Nephron progenitor cell (in vitro differentiated cells): ENCODE measurements around the gene CDK2.

Experiments
- DNase-seq: peaks from one replicate; pipeline ENCODE4 v3.0.0; 2021
- H3K27ac Mint-ChIP-seq: 2 replicates; pipeline ENCODE4 v1.8.0; 2021; ENCODE audit warnings: mild to moderate bottlenecking, moderate library complexity, mixed read lengths
- H3K27me3 Mint-ChIP-seq: 2 replicates; pipeline ENCODE4 v1.8.0; 2021; ENCODE audit warnings: mild to moderate bottlenecking, low read depth, mixed read lengths; ENCODE audit not compliant: poor library complexity
- H3K36me3 Mint-ChIP-seq: 2 replicates; pipeline ENCODE4 v1.8.0; 2021; ENCODE audit warnings: low read depth, mixed read lengths
- H3K4me1 Mint-ChIP-seq: 2 replicates; pipeline ENCODE4 v1.8.0; 2021; ENCODE audit warnings: mixed read lengths
- H3K4me3 Mint-ChIP-seq: 2 replicates; pipeline ENCODE4 v1.8.0; 2021; ENCODE audit warnings: mild to moderate bottlenecking, moderate library complexity, mixed read lengths
- H3K9me3 Mint-ChIP-seq: 2 replicates; pipeline ENCODE4 v1.8.0; 2021; ENCODE audit warnings: mild to moderate bottlenecking, moderate library complexity, mixed read lengths
- CTCF ChIP-seq: fragments of 200-600 bp; sonication (generic); IDR thresholded peaks from 2 replicates; pipeline ENCODE4 v1.5.0; 2021; ENCODE audit warnings: antibody characterized with exemption

The CDK2 gene

GRCh38 chr12:55935738-55936151, 30.9 kb upstream of the CDK2 start:
- H3K4me1 Mint-ChIP-seq = peaks cover 34% of the 10 kb centered on the region
- H3K4me3 Mint-ChIP-seq = peak overlapping the region; percentile 31
- no peak overlapping the region for H3K27ac Mint-ChIP-seq
- H3K36me3 Mint-ChIP-seq = no peaks in the 10 kb centered on the region
- H3K9me3 Mint-ChIP-seq = no peaks in the 10 kb centered on the region
- no peak for DNase-seq
- TF ChIP-seq CTCF = no peak
- peaks cover 78% of the 10 kb centered on the region for H3K27me3 Mint-ChIP-seq

GRCh38 chr12:55937981-55938380, 28.6 kb upstream of the CDK2 start:
- no peak for DNase-seq
- H3K4me1 Mint-ChIP-seq = peaks cover 21% of the 10 kb centered on the region
- no peak overlapping the region for H3K27ac Mint-ChIP-seq
- H3K27me3 Mint-ChIP-seq = peaks cover 71% of the 10 kb centered on the region
- no peaks in the 10 kb centered on the region for H3K9me3 Mint-ChIP-seq
- TF ChIP-seq CTCF = no peak
- no peak overlapping the region for H3K4me3 Mint-ChIP-seq
- no peaks in the 10 kb centered on the region for H3K36me3 Mint-ChIP-seq

GRCh38 chr12:55938826-55939501, 27.7 kb upstream of the CDK2 start:
- no peak overlapping the region for H3K4me3 Mint-ChIP-seq
- TF ChIP-seq CTCF = no peak
- peaks cover 71% of the 10 kb centered on the region for H3K27me3 Mint-ChIP-seq
- no peak for DNase-seq
- H3K9me3 Mint-ChIP-seq = no peaks in the 10 kb centered on the region
- H3K27ac Mint-ChIP-seq = no peak overlapping the region
- no peaks in the 10 kb centered on the region for H3K36me3 Mint-ChIP-seq
- peaks cover 21% of the 10 kb centered on the region for H3K4me1 Mint-ChIP-seq

GRCh38 chr12:55940065-55940732, 26.4 kb upstream of the CDK2 start:
- Mint-ChIP-seq H3K9me3 (no peaks in the 10 kb centered on the region), H3K36me3 (no peaks in the 10 kb centered on the region), H3K27me3 (peaks cover 59% of the 10 kb centered on the region), H3K4me1 (peaks cover 21% of the 10 kb centered on the region), H3K27ac (no peak overlapping the region), H3K4me3 (peak overlapping the region; percentile 63)
- DNase-seq = peak; percentile 86
- TF ChIP-seq CTCF = peak; percentile 82

GRCh38 chr12:55942055-55942454, 24.6 kb upstream of the CDK2 start:
- Mint-ChIP-seq H3K36me3 (no peaks in the 10 kb centered on the region), H3K4me3 (no peak overlapping the region)

More at GRCh38 chr12:55942055-55942454, 24.6 kb upstream of the CDK2 start:
- no peak for TF ChIP-seq CTCF
- peaks cover 45% of the 10 kb centered on the region for H3K27me3 Mint-ChIP-seq
- H3K4me1 Mint-ChIP-seq = peaks cover 15% of the 10 kb centered on the region
- no peak overlapping the region for H3K27ac Mint-ChIP-seq
- no peak for DNase-seq
- no peaks in the 10 kb centered on the region for H3K9me3 Mint-ChIP-seq
